Mesenchymal stem cell (in vitro differentiated cells and primary cell): ENCODE measurements around the gene MYLK2.

Experiments
- DNase-seq: peaks from one replicate; pipeline ENCODE4 v3.0.0-alpha.2; 2013
- H2AFZ ChIP-seq: one replicate; pipeline ENCODE4 v1.6.1; 2013; ENCODE audit warnings: low read depth, mild to moderate bottlenecking, control low read depth, inconsistent platforms, low read length, moderate library complexity
- H2AK5ac ChIP-seq: 2 replicates; pipeline ENCODE4 v1.6.1; 2013; ENCODE audit warnings: low read length, moderate library complexity, mild to moderate bottlenecking, inconsistent platforms; ENCODE audit not compliant: severe bottlenecking
- H2BK120ac ChIP-seq: one replicate; pipeline ENCODE4 v1.6.1; 2013; ENCODE audit warnings: low read depth, mild to moderate bottlenecking, inconsistent platforms, low read length, moderate library complexity
- H2BK12ac ChIP-seq, 2 experiments: one replicate each; pipeline ENCODE4 v1.6.1; 2013; ENCODE audit warnings: inconsistent platforms in 2 of 2, low read length in 2 of 2, mild to moderate bottlenecking in 2 of 2, moderate library complexity in 2 of 2, control low read depth in 1 of 2
- H2BK15ac ChIP-seq: one replicate; pipeline ENCODE4 v1.6.1; 2013; ENCODE audit warnings: mild to moderate bottlenecking, low read depth, inconsistent platforms; ENCODE audit not compliant: poor library complexity, severe bottlenecking
- H2BK5ac ChIP-seq: 2 replicates; pipeline ENCODE4 v1.6.1; 2013; ENCODE audit warnings: low read depth, mild to moderate bottlenecking, low read length, control low read depth, inconsistent platforms; ENCODE audit not compliant: poor library complexity, severe bottlenecking
- H3K14ac ChIP-seq, 2 experiments: one replicate each; pipeline ENCODE4 v1.6.1; 2013; ENCODE audit warnings: inconsistent platforms in 2 of 2, low read length in 2 of 2, control low read depth in 1 of 2, mild to moderate bottlenecking in 1 of 2, moderate library complexity in 1 of 2
- H3K18ac ChIP-seq, 2 experiments: one replicate each; pipeline ENCODE4 v1.6.1; 2013; ENCODE audit warnings: inconsistent platforms in 2 of 2, low read length in 2 of 2, control low read depth in 1 of 2, low read depth in 1 of 2, mild to moderate bottlenecking in 1 of 2
- H3K23ac ChIP-seq, 2 experiments: one replicate each; pipeline ENCODE4 v1.6.1; 2013; ENCODE audit warnings: inconsistent platforms in 2 of 2, low read length in 2 of 2, mild to moderate bottlenecking in 2 of 2, moderate library complexity in 2 of 2, control low read depth in 1 of 2
- H3K27ac ChIP-seq: 2 replicates; pipeline ENCODE4 v1.5.1; 2013; ENCODE audit warnings: mild to moderate bottlenecking, moderate library complexity, low read length, control low read depth, inconsistent platforms; ENCODE audit not compliant: poor library complexity, severe bottlenecking
- H3K27me3 ChIP-seq, 2 experiments: 2 replicates each; pipeline versions ENCODE4 v1.6.1 to v1.7.0; 2013; ENCODE audit warnings: low read length in 2 of 2, mild to moderate bottlenecking in 2 of 2, moderate library complexity in 2 of 2, control low read depth in 1 of 2, inconsistent platforms in 1 of 2; ENCODE audit not compliant: control insufficient read depth in 1 of 2, insufficient read depth in 1 of 2
- H3K36me3 ChIP-seq, 2 experiments: 2 replicates each; pipeline versions ENCODE4 v1.6.1 to v1.7.0; 2013; ENCODE audit warnings: low read length in 2 of 2, control low read depth in 1 of 2, inconsistent platforms in 1 of 2, low read depth in 1 of 2, mild to moderate bottlenecking in 1 of 2; ENCODE audit not compliant: insufficient read depth in 2 of 2, control insufficient read depth in 1 of 2
- H3K4ac ChIP-seq, 2 experiments: one replicate each; pipeline ENCODE4 v1.6.1; 2013; ENCODE audit warnings: inconsistent platforms in 2 of 2, low read length in 2 of 2, mild to moderate bottlenecking in 2 of 2, moderate library complexity in 2 of 2, control low read depth in 1 of 2, low read depth in 1 of 2
- H3K4me1 ChIP-seq: 2 replicates; pipeline ENCODE4 v1.6.1; 2013; ENCODE audit warnings: low read depth, low read length, control low read depth; ENCODE audit not compliant: control insufficient read depth, insufficient read depth
- H3K4me2 ChIP-seq: 2 replicates; pipeline ENCODE4 v1.6.1; 2013; ENCODE audit warnings: low read length, mild to moderate bottlenecking, inconsistent platforms; ENCODE audit not compliant: poor library complexity, severe bottlenecking
- H3K4me3 ChIP-seq, 2 experiments: 2 replicates each; pipeline versions ENCODE4 v1.5.1 to v1.7.0; 2013; ENCODE audit warnings: low read length in 2 of 2, mild to moderate bottlenecking in 2 of 2, control low read depth in 1 of 2, low read depth in 1 of 2; ENCODE audit not compliant: insufficient read depth in 1 of 2
- H3K79me1 ChIP-seq: replicated peaks from 2 replicates; pipeline ENCODE4 v1.6.1; 2013; ENCODE audit warnings: mild to moderate bottlenecking, control low read depth, low read length, inconsistent platforms; ENCODE audit not compliant: poor library complexity, severe bottlenecking
- H3K9ac ChIP-seq: 2 replicates; pipeline ENCODE4 v1.7.0; 2013; ENCODE audit warnings: mild to moderate bottlenecking, low read length, moderate library complexity
- H3K9me3 ChIP-seq: 2 replicates; pipeline ENCODE4 v1.7.0; 2013; ENCODE audit warnings: mild to moderate bottlenecking, low read length; ENCODE audit not compliant: control insufficient read depth
- H4K8ac ChIP-seq: one replicate; pipeline ENCODE4 v1.6.1; 2013; ENCODE audit warnings: inconsistent platforms, mild to moderate bottlenecking, low read length, moderate library complexity
- H4K91ac ChIP-seq: one replicate; pipeline ENCODE4 v1.6.1; 2013; ENCODE audit warnings: mild to moderate bottlenecking, low read length, inconsistent platforms
- WGBS: methylation state at CpG from one replicate; pipeline ENCODE4 v1.1.7; 2013; ENCODE audit warnings: mixed read lengths; 5-methylcytosine and 5-hydroxymethylcytosine counted together

Gene MYLK2

DNA sequence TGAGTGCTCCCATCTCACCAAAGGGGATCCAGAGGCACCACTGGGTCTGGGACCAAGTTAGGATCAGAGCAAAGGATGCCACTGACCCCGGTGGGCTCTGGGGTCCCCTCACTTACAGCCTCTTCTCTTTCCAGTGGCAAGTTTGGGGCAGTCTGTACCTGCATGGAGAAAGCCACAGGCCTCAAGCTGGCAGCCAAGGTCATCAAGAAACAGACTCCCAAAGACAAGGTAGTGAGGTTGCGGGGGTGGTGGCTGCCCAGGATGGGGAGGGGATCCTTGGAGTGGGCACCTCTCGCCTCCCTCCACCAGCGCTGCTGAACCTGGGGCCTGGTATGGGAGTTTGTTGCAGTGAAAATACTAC is 4.9 kb downstream of the MYLK2 start:
- Histone ChIP-seq H2AK5ac (peak overlapping the region; percentile 13), H2AFZ (no peak overlapping the region), H2BK120ac (no peak overlapping the region), H3K9ac (no peak overlapping the region), H3K4me1 (peaks cover 26% of the 10 kb centered on the region), H3K27ac (no peak overlapping the region), H4K91ac (no peak overlapping the region), H4K8ac (no peak overlapping the region), H2BK15ac (no peak overlapping the region), H2BK12ac (no peak overlapping the region), H3K4ac (no peak overlapping the region), H3K14ac (no peak overlapping the region), H3K79me1 (no peaks in the 10 kb centered on the region), H3K36me3 (no peaks in the 10 kb centered on the region), H3K4me3 (no peak overlapping the region), H3K23ac (no peak overlapping the region), H3K18ac (no peak overlapping the region), H3K4me2 (no peak overlapping the region), H3K27me3 (peaks cover 22 to 69% of the 10 kb centered on the region in 2 experiments), H3K9me3 (no peaks in the 10 kb centered on the region), H2BK5ac (no peak overlapping the region)
- 89% methylated on average over 4 of the region's 4 CpGs for WGBS
- no peak for DNase-seq

- Histone ChIP-seq H2BK120ac (no peak overlapping the region), H2BK12ac (no peak overlapping the region), H2AFZ (no peak overlapping the region), H3K9me3 (no peaks in the 10 kb centered on the region), H2AK5ac (no peak overlapping the region), H3K79me1 (no peaks in the 10 kb centered on the region), H3K23ac (no peak overlapping the region), H3K4me3 (no peak overlapping the region), H3K4me2 (no peak overlapping the region), H3K27me3 (peaks cover 22 to 68% of the 10 kb centered on the region in 2 experiments), H3K4ac (no peak overlapping the region), H3K18ac (no peak overlapping the region), H3K4me1 (peaks cover 26% of the 10 kb centered on the region), H3K36me3 (no peaks in the 10 kb centered on the region), H3K27ac (no peak overlapping the region), H3K14ac (peak overlapping the region in 1 of 2 experiments; percentile 12), H2BK5ac (no peak overlapping the region), H2BK15ac (no peak overlapping the region), H4K8ac (no peak overlapping the region), H4K91ac (no peak overlapping the region), H3K9ac (no peak overlapping the region)
- no peak for DNase-seq
- 86% methylated on average over 14 of the region's 14 CpGs for WGBS
Measured at GRCh38 chr20:31824554-31825313, 5.6 kb downstream of the MYLK2 start.

DNA sequence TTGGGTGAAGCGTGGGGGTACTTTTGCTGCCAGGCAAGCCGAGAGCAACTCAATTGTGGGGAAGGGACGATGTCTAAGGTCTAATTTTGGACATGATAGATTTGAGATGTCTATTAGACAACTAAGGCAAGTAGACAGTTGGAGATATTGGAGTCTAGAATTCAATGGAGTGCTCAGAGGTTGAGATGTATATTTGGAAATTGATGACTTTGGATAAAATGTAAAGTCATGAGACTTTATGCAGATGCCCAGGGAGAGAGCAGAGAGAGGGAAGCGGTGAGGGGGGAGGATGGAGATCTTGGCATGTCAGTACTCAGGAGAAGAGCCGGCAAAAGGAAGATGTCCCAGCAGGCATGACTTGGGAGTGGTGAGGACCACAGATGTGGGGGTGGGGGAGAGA is 6.9 kb downstream of the MYLK2 start:
- no peaks in the 10 kb centered on the region for H3K79me1 ChIP-seq
- H3K9me3 ChIP-seq = no peaks in the 10 kb centered on the region
- DNase-seq = no peak
- H3K23ac ChIP-seq = no peak overlapping the region
- no peak overlapping the region for H2BK12ac ChIP-seq
- no peak overlapping the region for H3K4me3 ChIP-seq
- WGBS = 93% methylated on average over 5 of the region's 5 CpGs
- no peak overlapping the region for H3K14ac ChIP-seq
- H2AK5ac ChIP-seq = no peak overlapping the region
- H4K8ac ChIP-seq = no peak overlapping the region
- no peak overlapping the region for H3K18ac ChIP-seq
- no peak overlapping the region for H2AFZ ChIP-seq
- peaks cover 35% of the 10 kb centered on the region for H3K4me1 ChIP-seq
- no peak overlapping the region for H2BK5ac ChIP-seq
- no peak overlapping the region for H3K9ac ChIP-seq
- H3K27ac ChIP-seq = no peak overlapping the region
- no peak overlapping the region for H3K4me2 ChIP-seq
- no peak overlapping the region for H2BK15ac ChIP-seq
- H4K91ac ChIP-seq = no peak overlapping the region
- H3K36me3 ChIP-seq = no peaks in the 10 kb centered on the region
- H3K4ac ChIP-seq = no peak overlapping the region
- no peak overlapping the region for H2BK120ac ChIP-seq
- peaks cover 22 to 76% of the 10 kb centered on the region in 2 experiments for H3K27me3 ChIP-seq

DNA sequence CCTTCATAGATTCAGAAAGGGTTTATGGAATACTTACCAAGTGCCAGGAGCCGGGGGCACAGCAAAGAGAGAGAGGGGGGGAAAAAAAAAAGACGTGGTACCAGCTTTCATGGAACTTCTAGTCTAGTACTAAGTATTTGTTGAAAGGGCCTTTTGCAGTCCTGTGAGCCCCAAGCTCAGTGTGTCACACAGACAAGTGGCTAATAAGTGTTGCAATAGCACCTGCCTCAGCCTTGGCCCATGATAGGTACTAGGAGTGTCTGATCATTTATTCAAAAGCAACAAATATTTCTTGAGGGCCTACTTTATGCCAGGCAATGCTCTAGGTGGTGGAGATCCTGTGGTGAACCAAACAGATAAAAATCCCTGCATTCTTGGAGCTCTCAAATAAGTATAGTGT is 7.9 kb downstream of the MYLK2 start:
- no peak for DNase-seq
- WGBS = 84% methylated on average over 2 of the region's 2 CpGs

More for the DNA sequence above, 7.9 kb downstream of the MYLK2 start:
- no peak overlapping the region for H3K14ac ChIP-seq
- no peak overlapping the region for H3K9ac ChIP-seq
- H2AFZ ChIP-seq = no peak overlapping the region
- H3K79me1 ChIP-seq = no peaks in the 10 kb centered on the region
- H4K91ac ChIP-seq = no peak overlapping the region
- no peak overlapping the region for H3K4me2 ChIP-seq
- no peak overlapping the region for H3K23ac ChIP-seq
- no peak overlapping the region for H3K27ac ChIP-seq
- H3K4me3 ChIP-seq = no peak overlapping the region
- no peak overlapping the region for H3K4ac ChIP-seq
- H2BK120ac ChIP-seq = no peak overlapping the region
- H3K36me3 ChIP-seq = no peaks in the 10 kb centered on the region
- H3K27me3 ChIP-seq = peaks cover 22 to 85% of the 10 kb centered on the region in 2 experiments
- no peak overlapping the region for H2AK5ac ChIP-seq
- H2BK12ac ChIP-seq = no peak overlapping the region
- peaks cover 35% of the 10 kb centered on the region for H3K4me1 ChIP-seq
- H4K8ac ChIP-seq = no peak overlapping the region
- no peak overlapping the region for H2BK5ac ChIP-seq
- no peak overlapping the region for H3K18ac ChIP-seq
- no peaks in the 10 kb centered on the region for H3K9me3 ChIP-seq
- no peak overlapping the region for H2BK15ac ChIP-seq
